GM18499 (cell line): ENCODE data around the gene MRFAP1L1.
"Not testable (repeated sequence)": the region's sequence is repeated elsewhere in the genome, so short reads cannot be mapped to it uniquely, and the experiment has no call there.

Experiments used
- ATAC-seq: cut with Tn5 transposase; IDR thresholded peaks from one replicate; pipeline ENCODE4 v1.9.1; 2021; ENCODE audit warnings: moderate number of reproducible peaks; ENCODE audit not compliant: insufficient read depth, unreplicated experiment

Gene MRFAP1L1

DNA sequence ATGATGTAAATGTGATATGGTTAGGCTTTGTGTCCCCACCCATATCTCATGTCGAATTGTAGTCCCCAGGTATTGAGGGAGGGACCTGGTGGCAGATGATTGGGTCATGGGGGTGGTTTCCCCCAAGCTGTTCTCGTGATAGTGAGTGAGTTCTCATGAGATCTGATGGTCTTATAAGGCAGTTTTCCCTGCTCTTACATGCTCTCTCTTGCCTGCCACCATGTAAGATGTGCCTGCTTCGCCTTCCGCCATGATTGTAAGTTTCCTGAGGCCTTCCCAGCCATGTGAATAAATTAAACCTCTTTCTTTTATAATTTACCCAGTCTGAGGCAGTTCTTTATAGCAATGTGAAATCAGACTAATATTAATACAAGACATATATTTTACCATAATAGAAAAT, 30.3 kb upstream of the MRFAP1L1 start:
- ATAC-seq: no peak

DNA sequence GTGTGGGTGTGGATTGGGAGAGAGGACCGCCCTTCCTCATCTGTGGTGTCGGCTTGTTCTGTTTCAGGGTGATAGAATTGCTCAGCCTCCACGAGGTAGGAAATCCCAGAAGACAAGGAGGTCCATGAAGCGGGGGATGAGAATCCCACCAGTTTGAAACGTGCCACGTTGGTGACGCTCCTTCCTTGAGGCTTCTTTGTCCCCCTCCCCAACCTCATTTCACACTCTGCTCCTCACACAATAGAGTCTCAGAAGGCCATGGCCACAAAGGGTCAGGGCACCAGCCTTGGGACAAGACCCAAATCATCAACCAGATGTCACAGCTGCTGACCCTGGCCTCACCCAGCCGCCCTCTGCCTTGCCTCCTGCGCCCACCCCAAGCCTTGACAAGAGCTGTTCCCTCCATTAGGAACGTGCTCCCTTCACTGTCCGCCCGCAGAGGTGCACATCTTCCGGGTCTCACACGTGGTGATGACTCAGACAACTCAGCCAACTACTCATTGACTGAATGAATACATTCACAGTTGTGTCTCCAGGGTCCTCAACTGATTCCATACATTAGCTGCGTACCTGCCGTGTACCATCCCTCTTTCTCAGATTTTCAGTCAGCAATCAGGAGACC, 24.6 kb upstream of the MRFAP1L1 start:
- no peak for ATAC-seq

DNA sequence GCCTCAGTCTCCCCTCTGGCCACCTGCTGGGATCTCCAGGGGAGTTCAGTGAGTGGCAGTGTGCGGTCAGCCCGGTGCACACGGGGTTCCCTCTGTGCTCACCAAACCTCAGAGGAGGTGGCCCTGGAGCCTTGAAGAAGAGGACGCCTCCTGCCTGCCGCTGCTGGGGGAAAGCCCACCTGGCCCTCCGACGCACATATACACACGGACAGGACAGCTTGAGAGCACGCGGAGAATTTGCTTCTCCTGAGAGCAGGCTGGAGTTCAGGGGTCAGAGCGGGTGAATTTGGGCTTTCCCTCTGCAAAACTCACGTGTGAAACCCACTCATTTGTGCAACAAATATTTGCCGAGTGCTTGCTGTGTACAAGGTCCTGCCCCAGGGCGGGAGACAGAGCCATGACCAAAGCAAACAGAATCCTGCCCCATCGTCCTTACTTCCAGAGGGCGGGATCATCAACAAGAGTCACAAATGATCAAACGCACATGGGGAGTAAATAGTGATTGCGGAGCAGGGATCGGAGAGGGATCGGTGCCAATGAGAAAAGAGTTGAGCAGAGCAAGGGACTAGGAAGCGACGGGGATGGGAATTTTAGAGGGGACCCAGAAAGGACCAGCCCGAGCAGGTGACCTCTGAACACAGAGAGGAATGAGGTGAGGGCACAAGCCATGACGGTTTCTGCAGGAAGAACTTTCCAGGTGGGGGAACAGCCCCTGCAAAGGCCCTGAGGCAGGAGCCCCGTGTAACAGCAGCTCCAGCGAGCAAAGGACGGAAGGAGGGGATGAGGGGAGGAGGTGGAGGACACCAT, 23.9 kb upstream of the MRFAP1L1 start:
- ATAC-seq: no peak

DNA sequence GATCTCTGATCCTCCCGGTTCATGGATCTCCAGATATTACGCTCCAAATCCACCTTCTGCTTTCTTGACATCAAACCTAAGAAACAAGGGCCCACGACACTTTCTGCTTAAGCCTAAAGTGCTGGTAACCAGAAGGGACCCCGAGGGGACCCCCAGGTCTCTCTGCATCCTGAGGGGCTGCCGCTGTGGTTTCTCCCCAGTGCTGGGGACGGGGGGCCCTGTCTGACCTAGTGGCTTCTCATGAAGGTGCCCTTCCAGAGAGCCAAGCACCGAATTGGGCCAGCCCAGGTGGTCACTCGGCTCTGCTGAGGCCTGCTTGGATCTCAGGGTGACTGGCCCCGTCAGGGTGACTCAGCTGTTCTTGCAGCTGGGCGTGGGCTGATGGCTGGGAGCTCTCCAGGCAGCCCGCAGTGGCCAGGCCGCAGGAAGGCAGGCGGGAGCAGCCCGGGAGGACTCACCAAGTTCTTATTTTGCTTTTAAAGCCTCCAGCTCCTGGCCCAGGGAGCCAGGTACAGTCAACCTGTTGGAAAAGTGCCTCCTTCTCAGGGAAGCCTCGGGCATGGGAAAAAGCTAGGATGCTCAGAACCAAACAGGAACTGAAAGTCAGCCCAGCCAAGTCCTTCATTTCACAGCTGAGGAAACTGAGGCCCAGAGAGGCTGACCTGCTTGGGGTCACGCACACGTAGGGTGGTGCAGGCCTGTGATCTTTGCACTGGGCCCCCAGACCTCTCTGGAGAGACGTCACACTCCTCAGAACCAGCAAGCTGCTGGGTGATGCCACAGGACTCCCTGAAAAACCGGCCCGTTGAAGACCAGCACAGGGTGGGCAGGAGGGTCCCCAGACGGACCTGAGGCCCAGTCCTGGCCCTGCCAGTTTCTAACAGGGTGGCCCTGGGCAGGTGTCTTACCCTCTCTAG, 23.0 kb upstream of the MRFAP1L1 start:
- no peak for ATAC-seq

DNA sequence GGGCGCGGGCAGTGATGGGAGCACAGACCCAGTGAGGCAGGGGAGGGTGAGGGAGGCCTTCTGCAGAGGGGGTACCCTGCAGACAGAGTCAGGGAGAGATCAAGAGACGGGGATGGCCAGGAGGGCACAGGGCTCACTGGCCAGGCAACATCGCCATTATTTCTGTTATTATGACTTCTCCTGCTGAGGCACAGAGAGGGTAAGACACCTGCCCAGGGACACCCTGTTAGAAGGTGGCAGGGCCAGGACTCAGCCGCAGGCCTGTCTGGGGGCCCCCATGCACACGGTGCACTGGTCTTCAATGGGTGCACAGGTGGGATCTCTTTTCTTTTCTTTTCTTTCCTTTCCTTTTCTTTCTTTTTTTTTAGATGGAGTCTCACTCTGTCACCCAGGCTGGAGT, 22.1 kb upstream of the MRFAP1L1 start:
- no peak for ATAC-seq

DNA sequence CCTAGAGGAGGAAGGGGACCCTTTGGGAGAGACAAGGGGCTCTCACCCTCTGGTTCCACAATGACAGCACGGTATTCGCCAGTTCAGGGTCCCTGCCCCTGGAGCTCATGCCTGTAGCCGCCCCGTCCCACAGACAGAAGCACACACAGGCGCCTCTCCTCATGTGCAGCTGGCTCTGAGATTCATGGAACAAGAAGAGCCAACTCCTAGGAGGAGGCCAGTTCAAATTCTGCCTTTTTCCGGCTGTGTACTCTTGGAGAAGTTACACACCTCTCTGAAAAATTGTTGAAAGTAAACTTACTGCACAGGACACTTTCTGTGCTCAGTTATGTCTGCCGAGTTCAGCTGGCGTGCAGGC, 21.6 kb upstream of the MRFAP1L1 start:
- ATAC-seq: no peak

DNA sequence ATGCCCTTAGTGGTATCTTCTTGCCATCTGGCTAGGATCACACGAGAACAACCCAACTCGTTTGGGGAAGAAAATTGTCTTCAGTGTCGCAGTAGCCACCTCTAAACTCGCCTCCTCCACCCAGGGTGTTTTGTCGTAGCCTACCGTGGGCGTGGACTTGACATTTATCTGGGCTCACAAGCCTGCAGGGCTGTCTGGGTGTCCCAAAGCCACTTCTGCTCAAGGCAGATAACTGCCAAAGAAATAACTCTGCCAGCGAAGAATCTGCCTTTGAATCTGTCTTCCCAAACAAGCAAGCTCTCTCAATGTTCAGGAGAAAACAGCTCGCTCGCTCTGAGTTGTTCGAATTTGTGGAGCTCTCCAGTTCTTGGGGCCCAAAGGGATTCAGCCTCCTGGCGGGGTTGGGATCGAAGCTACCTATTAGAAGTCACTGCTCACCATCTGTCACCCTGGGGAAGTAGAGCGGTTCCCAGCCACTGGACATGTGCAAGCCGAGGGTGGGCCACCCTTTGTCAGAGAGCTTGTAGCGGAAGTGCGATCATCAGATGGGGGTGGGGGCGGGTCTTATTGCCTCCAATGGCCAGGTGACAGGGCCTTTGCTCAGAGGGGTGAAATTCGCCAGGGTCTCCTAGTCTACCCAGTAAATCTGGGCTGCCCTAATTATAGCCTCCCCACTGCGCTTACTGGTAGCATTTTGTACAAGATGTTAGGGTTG, 21.1 kb upstream of the MRFAP1L1 start:
- no peak for ATAC-seq

DNA sequence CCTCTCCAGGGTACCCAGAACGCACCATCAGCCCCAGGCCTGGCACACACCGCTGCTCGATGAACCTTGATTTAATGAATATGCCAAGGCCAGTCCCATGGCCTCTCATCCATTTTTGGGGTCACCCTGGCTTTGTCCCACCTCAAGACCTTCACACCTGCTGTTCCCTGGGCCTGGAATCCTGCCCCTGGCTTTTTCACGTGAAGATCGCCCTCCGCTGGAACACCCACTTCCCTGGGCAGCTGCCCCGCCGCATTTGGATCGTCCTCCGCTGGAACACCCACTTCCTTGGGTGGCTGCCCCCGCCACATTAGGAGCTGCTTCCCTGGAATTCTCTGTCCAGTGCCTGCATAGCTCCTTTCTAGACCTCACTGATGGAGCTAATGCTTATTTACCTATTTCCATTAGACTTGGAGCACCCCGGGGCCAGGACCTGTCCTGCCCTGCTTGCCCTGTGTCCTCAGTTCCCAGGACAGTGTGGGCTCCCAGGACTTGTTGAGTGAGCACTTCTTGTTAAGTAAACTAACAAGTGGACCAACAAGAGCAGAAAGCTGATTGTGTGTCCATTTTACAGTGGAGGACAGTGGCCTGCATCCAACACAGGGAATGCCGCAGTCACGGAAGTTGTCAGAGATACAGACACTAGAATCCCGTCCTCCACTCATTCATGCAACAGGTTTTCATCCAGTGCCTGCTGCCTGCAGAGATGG, 18.8 kb upstream of the MRFAP1L1 start:
- no peak for ATAC-seq

DNA sequence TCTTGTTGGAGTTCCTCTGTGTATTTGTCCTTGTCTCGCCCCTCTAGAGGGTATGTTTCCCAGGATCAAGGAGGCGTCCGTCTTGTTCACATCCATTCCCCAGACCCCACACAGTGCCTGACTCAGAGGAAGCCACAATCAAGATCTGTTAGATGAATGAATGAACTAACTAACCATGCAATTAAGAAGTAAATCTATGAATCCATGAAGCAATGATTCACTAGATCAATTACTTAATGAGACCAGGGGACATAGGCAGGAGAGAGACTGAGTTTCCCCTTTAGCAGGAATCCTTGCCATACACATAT, 18.2 kb upstream of the MRFAP1L1 start:
- no peak for ATAC-seq

DNA sequence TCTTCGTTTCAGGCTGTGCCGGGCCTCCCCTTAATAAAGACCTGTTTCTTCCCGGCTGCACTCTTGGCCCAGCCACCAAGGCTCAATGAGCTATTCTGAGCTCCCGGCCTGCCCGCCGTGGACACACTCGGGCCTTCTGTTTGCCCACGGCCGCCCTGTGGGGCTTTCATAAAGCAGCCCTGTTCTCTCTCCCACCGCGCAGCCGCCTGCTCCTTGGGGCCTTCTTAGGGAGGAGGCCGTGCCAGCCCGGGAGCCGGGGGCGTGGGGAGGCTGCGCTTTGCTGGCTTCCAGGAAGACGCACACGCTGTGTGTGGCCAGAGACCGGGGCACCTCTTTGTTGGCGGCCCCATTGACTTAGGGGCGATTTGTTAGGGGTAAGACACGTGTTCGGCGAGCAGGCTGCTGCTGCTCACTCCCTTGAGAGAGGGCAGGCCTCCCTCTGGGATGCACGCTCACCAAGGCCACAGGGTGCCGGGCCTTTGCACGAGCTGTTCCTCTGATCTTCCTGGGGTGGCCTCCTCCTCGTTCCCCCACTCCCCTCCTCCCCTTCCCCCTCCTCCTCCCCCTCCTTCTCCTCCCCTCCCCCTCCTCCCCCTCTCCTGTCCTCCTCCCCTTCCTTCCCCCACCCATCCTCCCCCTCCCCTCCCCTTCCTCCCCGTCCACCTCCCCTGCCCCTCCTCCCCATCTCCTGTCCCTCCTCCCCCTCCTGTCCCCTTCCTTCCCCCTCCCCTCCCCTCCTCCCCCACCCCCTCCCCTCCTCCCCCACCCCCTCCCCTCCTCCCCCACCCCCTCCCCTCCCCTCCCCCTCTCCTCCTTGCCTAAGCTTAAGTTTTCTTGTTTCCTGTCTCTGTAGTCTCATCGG, 17.6 kb upstream of the MRFAP1L1 start:
- ATAC-seq: no peak

DNA sequence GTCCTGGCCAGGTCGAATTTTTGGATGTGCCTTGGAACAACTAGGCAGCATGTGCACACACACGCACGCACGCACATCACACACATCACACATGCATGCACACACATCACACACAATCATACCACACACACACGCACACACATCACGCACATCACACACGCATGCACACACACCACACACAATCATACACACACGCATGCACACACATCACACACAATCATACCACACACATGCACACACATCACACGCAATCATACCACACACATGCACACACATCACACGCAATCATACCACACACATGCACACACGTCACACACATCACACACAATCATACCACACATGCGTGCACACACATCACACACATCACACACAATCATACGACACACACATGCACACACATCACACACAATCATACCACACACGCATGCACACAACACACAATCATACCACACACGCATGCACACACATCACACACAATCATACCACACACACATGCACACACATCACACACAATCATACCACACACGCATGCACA, 15.8 kb upstream of the MRFAP1L1 start:
- not testable (repeated sequence) for ATAC-seq

DNA sequence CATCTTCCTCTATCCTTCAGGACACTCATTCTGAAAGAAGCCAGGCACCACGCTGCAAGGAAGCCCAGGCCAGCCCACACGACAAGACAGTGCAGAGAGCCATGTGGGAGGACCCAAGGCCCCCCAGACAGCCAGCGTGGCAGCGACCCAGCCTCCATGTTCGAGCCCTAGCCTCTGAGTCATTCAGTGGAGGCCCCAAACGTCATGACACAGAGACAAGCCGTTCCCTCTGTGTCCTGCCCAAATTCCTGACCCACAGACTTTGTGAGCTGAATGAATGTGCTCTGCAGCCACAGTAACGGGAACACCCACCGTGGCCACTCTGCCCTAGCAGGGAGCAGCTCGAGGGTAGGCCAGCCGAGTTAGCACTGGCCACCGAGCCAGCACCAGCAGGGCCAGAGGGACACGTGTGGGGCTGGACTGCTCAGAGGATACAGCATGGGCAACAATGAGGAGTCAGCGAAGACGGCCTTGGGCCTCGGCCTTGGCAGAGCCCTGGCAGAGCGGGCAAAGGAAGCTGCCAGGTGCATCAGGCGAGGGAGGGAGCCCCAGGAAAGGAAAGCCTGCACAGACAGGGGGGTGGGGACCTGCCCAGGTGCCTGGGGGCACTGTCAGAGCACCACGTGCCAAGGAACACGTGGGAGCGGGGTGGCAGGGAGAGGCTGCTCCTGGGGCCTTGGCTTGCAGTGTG, 14.9 kb upstream of the MRFAP1L1 start:
- no peak for ATAC-seq

DNA sequence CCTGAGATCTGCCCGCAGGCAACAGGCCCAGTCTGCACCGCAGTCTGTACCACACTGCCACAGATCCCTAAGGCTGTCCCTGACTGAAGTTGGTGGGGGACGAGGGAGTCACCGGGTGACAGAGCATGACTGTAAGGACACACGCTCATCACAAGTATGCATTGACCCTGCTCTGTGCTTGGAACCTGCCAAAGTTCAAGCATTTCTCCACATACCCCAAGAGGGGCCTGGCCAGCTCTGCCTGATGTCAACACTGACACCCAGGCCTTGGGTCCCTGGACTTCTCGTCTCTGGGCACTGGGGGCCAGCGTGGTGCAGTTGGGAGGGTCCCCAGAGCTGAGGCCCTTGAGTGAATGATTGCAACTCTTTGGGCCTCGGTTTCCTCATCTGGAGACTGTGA, 14.2 kb upstream of the MRFAP1L1 start:
- no peak for ATAC-seq

DNA sequence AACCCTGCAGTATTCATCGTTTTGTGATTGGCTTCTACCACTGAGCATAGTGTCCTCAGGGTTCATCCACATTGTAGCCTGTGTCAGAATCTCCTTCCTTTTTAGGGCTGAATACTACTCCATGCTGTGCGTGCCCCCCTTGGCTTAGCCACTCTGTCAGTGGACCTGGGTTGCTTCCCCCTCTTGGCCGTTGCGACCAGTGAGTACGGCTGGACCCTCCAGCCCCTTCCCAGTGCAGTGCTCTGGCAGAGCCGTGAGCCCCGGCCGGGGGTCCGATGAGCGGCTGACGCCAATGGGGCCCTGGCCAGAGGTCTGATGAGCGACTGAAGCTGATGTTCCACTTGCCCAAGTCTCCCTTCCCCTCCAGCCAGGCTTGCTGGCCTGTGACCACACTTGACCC, 13.2 kb upstream of the MRFAP1L1 start:
- ATAC-seq: no peak

DNA sequence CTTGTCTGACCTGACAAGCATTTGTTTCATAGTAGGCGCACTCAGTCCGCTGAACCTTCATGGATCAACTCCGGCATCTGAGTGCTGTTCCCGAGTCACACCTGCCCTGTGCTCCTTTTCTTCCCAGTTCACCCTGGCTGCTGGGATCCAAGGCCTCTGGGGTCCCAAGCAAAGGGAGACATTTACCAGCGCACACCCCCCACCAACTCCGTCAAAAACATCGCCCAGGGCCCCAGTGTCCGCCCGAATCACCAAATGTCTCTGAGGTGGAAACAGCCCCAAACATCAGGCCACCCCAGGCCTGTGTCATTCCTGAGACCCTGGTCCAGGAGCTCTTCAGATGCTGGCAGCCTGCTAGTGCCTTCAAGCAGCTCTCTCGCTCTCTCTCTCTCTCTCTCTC, 11.5 kb upstream of the MRFAP1L1 start:
- no peak for ATAC-seq

DNA sequence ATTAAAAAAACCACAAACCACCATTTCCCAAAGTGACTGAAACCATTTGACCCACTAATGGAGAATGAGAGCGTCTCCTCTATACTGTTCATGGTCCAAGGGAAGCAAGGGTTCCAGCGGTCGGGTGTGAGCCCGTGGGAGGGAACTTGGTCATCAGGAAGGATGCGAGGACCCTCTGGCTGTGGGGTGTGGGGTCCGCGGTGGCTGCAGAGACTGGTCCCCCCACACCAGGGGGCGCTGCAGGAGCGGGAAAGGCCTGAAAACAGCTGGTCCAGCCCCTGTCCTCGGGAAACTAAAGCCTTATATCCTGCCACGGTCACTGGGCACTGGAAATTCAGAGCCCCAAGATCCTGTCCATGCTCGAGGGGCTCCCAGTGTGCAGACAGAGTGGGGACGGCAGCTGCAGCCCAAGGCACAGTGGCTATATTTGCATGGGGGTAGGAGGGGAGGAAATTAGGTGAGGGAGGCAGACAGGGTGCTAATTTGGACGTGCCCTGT, 10.6 kb upstream of the MRFAP1L1 start:
- ATAC-seq: no peak

DNA sequence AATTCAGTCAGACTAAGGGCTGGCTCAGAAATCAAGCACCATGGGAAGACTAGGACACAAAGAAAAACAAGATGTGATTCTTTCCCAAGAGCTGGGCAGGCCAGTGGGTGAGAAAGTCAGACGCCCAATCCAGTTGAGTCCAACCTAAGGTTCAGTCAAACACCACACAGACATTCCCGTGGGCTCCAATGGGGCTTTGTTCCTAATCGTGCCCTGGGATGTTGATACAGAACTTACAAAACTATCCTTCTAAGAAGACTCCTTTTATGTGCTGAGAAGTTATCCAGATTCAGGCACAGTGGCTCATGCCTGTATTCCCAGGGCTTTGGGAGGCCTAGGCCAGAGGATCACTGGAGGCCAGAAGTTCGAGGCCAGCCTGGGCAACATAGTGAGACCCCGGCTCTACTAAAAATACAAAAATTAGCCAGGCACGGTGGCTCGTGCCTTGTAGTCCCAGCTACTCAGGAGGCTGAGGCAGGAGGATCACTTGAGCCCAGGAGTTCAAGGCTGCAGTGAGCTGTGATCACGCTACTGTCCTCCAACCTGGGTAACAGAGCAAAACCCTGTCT, 10.0 kb upstream of the MRFAP1L1 start:
- no peak for ATAC-seq
